H1 (cell line): ENCODE data around the gene ACOT12.

Experiments used
- POLR2A ChIP-seq, 2 experiments: IDR thresholded peaks; 1 replicate in 1 of 2; 2 replicates in 1 of 2; pipeline ENCODE4 v1.6.1; 2011; ENCODE audit warnings: low read depth in 2 of 2, low read length in 2 of 2, mild to moderate bottlenecking in 2 of 2; ENCODE audit errors: control extremely low read depth in 1 of 2
- POLR2AphosphoS5 ChIP-seq: IDR thresholded peaks from 2 replicates; pipeline ENCODE4 v1.6.1; 2011; ENCODE audit warnings: low read depth, low read length
- SP1 ChIP-seq: IDR thresholded peaks from 2 replicates; pipeline ENCODE4 v1.6.1; 2011; ENCODE audit warnings: low read depth, low read length
- YY1 ChIP-seq: IDR thresholded peaks from 2 replicates; pipeline ENCODE4 v1.6.1; 2011; ENCODE audit warnings: low read depth, mild to moderate bottlenecking, low read length
- TF ChIP-seq, protein P1 (sequence below), 3 experiments: IDR thresholded peaks; 1 replicate in 2 of 3; 2 replicates in 1 of 3; pipeline versions ENCODE4 v1.5.1 to v1.6.1; 2011; ENCODE audit warnings: low read length in 3 of 3, mild to moderate bottlenecking in 3 of 3, inconsistent platforms in 2 of 3, low read depth in 1 of 3, moderate library complexity in 1 of 3; ENCODE audit not compliant: insufficient read depth in 1 of 3; ENCODE audit errors: control extremely low read depth in 1 of 3

DNA sequence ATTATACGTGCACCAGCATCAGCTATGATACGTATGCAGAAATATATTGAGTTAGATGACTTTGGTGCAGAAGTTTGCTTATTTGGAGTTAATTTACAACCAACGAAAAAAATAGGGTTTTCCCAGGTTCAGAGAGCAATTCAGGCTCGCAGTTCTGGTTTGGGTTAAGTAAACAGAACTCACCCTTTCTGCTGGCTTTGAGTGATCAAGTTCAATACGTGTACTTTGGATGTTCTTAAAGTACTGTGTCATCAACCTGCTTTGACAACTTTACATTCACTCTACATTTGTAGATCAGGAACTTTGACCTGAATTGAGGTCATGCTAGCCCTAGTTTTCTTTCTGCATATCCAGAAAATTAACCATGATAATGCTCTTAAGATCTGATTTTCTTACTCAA, 40.7 kb downstream of the ACOT12 start:
- no peak for TF ChIP-seq POLR2A (IDR thresholded peaks at IDR 0.05; ENCODE audit: control extremely low read depth in 1 of 2, low read depth in 2 of 2, low read length in 2 of 2)
- no peak for TF ChIP-seq YY1
- TF ChIP-seq SP1, result no peak
- TF ChIP-seq, protein P1, sequence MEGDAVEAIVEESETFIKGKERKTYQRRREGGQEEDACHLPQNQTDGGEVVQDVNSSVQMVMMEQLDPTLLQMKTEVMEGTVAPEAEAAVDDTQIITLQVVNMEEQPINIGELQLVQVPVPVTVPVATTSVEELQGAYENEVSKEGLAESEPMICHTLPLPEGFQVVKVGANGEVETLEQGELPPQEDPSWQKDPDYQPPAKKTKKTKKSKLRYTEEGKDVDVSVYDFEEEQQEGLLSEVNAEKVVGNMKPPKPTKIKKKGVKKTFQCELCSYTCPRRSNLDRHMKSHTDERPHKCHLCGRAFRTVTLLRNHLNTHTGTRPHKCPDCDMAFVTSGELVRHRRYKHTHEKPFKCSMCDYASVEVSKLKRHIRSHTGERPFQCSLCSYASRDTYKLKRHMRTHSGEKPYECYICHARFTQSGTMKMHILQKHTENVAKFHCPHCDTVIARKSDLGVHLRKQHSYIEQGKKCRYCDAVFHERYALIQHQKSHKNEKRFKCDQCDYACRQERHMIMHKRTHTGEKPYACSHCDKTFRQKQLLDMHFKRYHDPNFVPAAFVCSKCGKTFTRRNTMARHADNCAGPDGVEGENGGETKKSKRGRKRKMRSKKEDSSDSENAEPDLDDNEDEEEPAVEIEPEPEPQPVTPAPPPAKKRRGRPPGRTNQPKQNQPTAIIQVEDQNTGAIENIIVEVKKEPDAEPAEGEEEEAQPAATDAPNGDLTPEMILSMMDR (IDR thresholded peaks at IDR 0.05; ENCODE audit: control extremely low read depth in 1 of 3, insufficient read depth in 1 of 3, low read depth in 1 of 3, low read length in 3 of 3), result no peak
- TF ChIP-seq POLR2AphosphoS5, result no peak
